Endothelial cell of umbilical vein (primary cell): ENCODE results near the gene TULP4. TPM values are rescaled to one million over a fixed set of nuclear protein-coding genes. Genes with fewer than 3 reads are reported as not detected.

Experiments
- BruUV-seq: library from RNA; stranded (reverse); fragments of 400-500 nt; replicated peaks from 2 replicates; lab custom pipeline; 2021; lab: Mats Ljungman, UMichigan
- CTCF ChIA-PET: fragments of 300-600, 350-600 bp; sonication (Branson Sonifier 250); formaldehyde crosslinking; loops from one replicate; lab custom pipeline; 2021; ENCODE audit warnings: antibody characterized with exemption, inconsistent platforms; lab: Charles Lee
- POLR2A ChIA-PET: fragments of 300-600, 350-600 bp; sonication (Branson Sonifier 250); formaldehyde crosslinking; loops from one replicate; lab custom pipeline; 2021; ENCODE audit warnings: antibody characterized with exemption, inconsistent platforms; lab: Charles Lee
- DNase-seq: peaks from one replicate; pipeline ENCODE4 v3.0.0-alpha.2; 2011; ENCODE audit warnings: low read depth, low spot score
- FAIRE-seq: peaks from 2 replicates; lab custom pipeline; 2011; peaks lifted over from hg19 to GRCh38; lab: Jason Lieb, UNC
- H2AFZ ChIP-seq: 2 replicates; pipeline ENCODE4 v1.6.0; 2012; ENCODE audit warnings: low read depth, low read length, control low read depth, inconsistent platforms
- H3K27ac ChIP-seq: 2 replicates; pipeline ENCODE4 v1.5.1; 2011; ENCODE audit warnings: low read depth, mild to moderate bottlenecking, control low read depth, low read length, moderate library complexity; ENCODE audit not compliant: insufficient read depth
- H3K27me3 ChIP-seq, 2 experiments: 2 replicates each; pipeline versions ENCODE4 v1.6.0 to v1.6.1; 2011; ENCODE audit warnings: low read length in 2 of 2, mixed read lengths in 1 of 2; ENCODE audit not compliant: control insufficient read depth in 2 of 2, insufficient read depth in 2 of 2
- H3K36me3 ChIP-seq, 2 experiments: 2 replicates in 1 of 2; 3 replicates in 1 of 2; pipeline ENCODE4 v1.5.1; 2011; ENCODE audit warnings: low read length in 2 of 2, mild to moderate bottlenecking in 1 of 2, moderate library complexity in 1 of 2; ENCODE audit not compliant: control insufficient read depth in 2 of 2, insufficient read depth in 2 of 2; ENCODE audit errors: extremely low read depth in 1 of 2
- H3K4me1 ChIP-seq: 3 replicates; pipeline ENCODE4 v1.5.1; 2011; ENCODE audit warnings: mild to moderate bottlenecking, low read length; ENCODE audit not compliant: control insufficient read depth, insufficient read depth; ENCODE audit errors: extremely low read depth
- H3K4me2 ChIP-seq: 2 replicates; pipeline ENCODE4 v1.6.1; 2011; ENCODE audit warnings: low read length, control low read depth, mixed read lengths; ENCODE audit not compliant: insufficient read depth
- H3K4me3 ChIP-seq, 3 experiments: fragments of 200-600 bp in 1 of 3; sonication (generic), shearing (Covaris generic) in 1 of 3; replicated peaks in 1 of 3; 2 replicates each; pipeline ENCODE4 v1.5.1; 2011 to 2016; ENCODE audit warnings: control low read depth in 3 of 3, low read length in 3 of 3, mild to moderate bottlenecking in 2 of 3, inconsistent platforms in 1 of 3, low read depth in 1 of 3, moderate library complexity in 1 of 3; ENCODE audit not compliant: insufficient read depth in 1 of 3
- H3K79me2 ChIP-seq: 2 replicates; pipeline ENCODE4 v1.6.0; 2012; ENCODE audit warnings: low read length, inconsistent platforms; ENCODE audit not compliant: control insufficient read depth, insufficient read depth
- H3K9ac ChIP-seq: replicated peaks from 2 replicates; pipeline ENCODE3; 2011; ENCODE audit warnings: low read length, control low read depth; ENCODE audit not compliant: insufficient read depth; ENCODE audit errors: extremely low read depth
- H3K9me1 ChIP-seq: replicated peaks from 3 replicates; pipeline ENCODE4 v1.6.0; 2011; ENCODE audit warnings: mild to moderate bottlenecking, low read length; ENCODE audit not compliant: control insufficient read depth, insufficient read depth; ENCODE audit errors: extremely low read depth
- H3K9me3 ChIP-seq: replicated peaks from 2 replicates; pipeline ENCODE4 v1.5.1; 2012; ENCODE audit warnings: low read length, inconsistent platforms; ENCODE audit not compliant: control insufficient read depth, insufficient read depth
- H4K20me1 ChIP-seq: replicated peaks from 2 replicates; pipeline ENCODE3; 2011; ENCODE audit warnings: mild to moderate bottlenecking, low read length; ENCODE audit not compliant: control insufficient read depth, insufficient read depth; ENCODE audit errors: extremely low read depth
- CTCF ChIP-seq, 2 donors: IDR thresholded peaks; 1 replicate in 1 of 2; 2 replicates in 1 of 2; pipeline ENCODE4 v1.5.1; 2011; ENCODE audit warnings: low read length in 2 of 2, mild to moderate bottlenecking in 2 of 2, moderate library complexity in 2 of 2, control low read depth in 1 of 2, inconsistent platforms in 1 of 2, low read depth in 1 of 2; ENCODE audit not compliant: insufficient read depth in 1 of 2; ENCODE audit errors: extremely low read depth in 1 of 2
- EZH2 ChIP-seq: IDR thresholded peaks from 2 replicates; pipeline ENCODE4 v1.6.1; 2012; ENCODE audit warnings: borderline replicate concordance, low read depth, mild to moderate bottlenecking, moderate library complexity, low read length, inconsistent platforms; ENCODE audit not compliant: severe bottlenecking
- FOS ChIP-seq: IDR thresholded peaks from 2 replicates; pipeline ENCODE4 v1.6.1; 2011; ENCODE audit warnings: mild to moderate bottlenecking, low read length, moderate library complexity, borderline replicate concordance; ENCODE audit not compliant: insufficient read depth
- GATA2 ChIP-seq: IDR thresholded peaks from 2 replicates; pipeline ENCODE4 v1.7.0; 2011; ENCODE audit warnings: low read depth, mild to moderate bottlenecking, moderate library complexity, mixed read lengths, low read length; ENCODE audit not compliant: insufficient read length, insufficient read depth
- JUN ChIP-seq: IDR thresholded peaks from 2 replicates; pipeline ENCODE4 v1.6.1; 2011; ENCODE audit warnings: borderline replicate concordance, low read depth; ENCODE audit not compliant: insufficient read length, insufficient read depth
- MAX ChIP-seq: IDR thresholded peaks from 2 replicates; pipeline ENCODE4 v1.6.1; 2011; ENCODE audit not compliant: insufficient read depth, insufficient read length
- MYC ChIP-seq: IDR thresholded peaks from one replicate; pipeline ENCODE4 v1.6.1; 2011; ENCODE audit warnings: mild to moderate bottlenecking, low read depth, low read length
- POLR2A ChIP-seq: IDR thresholded peaks from 2 replicates; pipeline ENCODE4 v1.6.1; 2012; ENCODE audit warnings: low read depth, mild to moderate bottlenecking, control low read depth, low read length
- POLR2AphosphoS5 ChIP-seq: IDR thresholded peaks from 2 replicates; pipeline ENCODE4 v1.6.1; 2012; ENCODE audit warnings: low read depth, mild to moderate bottlenecking, control low read depth, low read length, moderate library complexity; ENCODE audit not compliant: insufficient read depth
- dilution Hi-C: fragments of 300-500 bp; cut with MboI; formaldehyde crosslinking; loops from one replicate; pipeline ENCODE4 v1.15.0; 2019; ENCODE audit warnings: low sequenced_read_pairs; ENCODE audit not compliant: extremely low pct_ligation_motif_present
- intact Hi-C: fragments of 100-400 bp; cut with micrococcal nuclease; formaldehyde crosslinking; loops from one replicate; pipeline ENCODE4 v1.10.0; 2022
- polyA plus RNA-seq, 4 experiments: library from polyadenylated mRNA; depleted of rRNA in 3 of 4; stranded (reverse) in 3 of 4; unstranded in 1 of 4; fragments of >200 nt; gene quantifications; 2 replicates each; pipeline versions ENCODE4 v1.2.1 to v1.2.3, GENCODE V29; 2011 to 2012; ENCODE audit warnings: missing spikeins in 1 of 4
- total RNA-seq: library from RNA; stranded (reverse); gene quantifications from 2 replicates; pipeline ENCODE4 v1.2.3, GENCODE V29; 2021

TULP4 gene
- total and polyA plus RNA-seq, 2 donors (not counting 3 experiments of a cell fraction or from before 2014, with no cell fraction given), result 10.8 to 55.1 TPM

- Histone ChIP-seq H3K79me2 (no peaks in the 10 kb centered on the region), H3K9me1 (no peaks in the 10 kb centered on the region), H3K27me3 (no peaks in the 10 kb centered on the region), H3K4me1 (no peaks in the 10 kb centered on the region), H3K9me3 (no peaks in the 10 kb centered on the region), H3K36me3 (peaks cover 3 to 17% of the 10 kb centered on the region in 2 experiments), H3K27ac (no peak overlapping the region), H3K4me3 (no peak overlapping the region), H2AFZ (no peak overlapping the region), H4K20me1 (no peaks in the 10 kb centered on the region), H3K4me2 (no peak overlapping the region), H3K9ac (no peak overlapping the region)
- intact Hi-C loops, result no loop called here
- FAIRE-seq (no peak), DNase-seq (no peak)
- no peak for TF ChIP-seq MYC
- no peak for TF ChIP-seq POLR2AphosphoS5
- no peak for TF ChIP-seq POLR2A
- no peak for TF ChIP-seq EZH2
- TF ChIP-seq MAX, result no peak
- no peak for TF ChIP-seq CTCF (IDR thresholded peaks at IDR 0.05; ENCODE audit: extremely low read depth in 1 of 2, insufficient read depth in 1 of 2, low read depth in 1 of 2, low read length in 2 of 2)
- TF ChIP-seq FOS, result no peak
- no peak for TF ChIP-seq GATA2
- no peak for TF ChIP-seq JUN
- ChIA-PET CTCF (interaction anchor here (1.0 to 2.5 kb wide), 5 partner anchors 10 to 289 kb away, joined by 3 to 11 read pairs (median 4); no protein-coding TSS in a partner anchor), POLR2A (no interaction called here)
- dilution Hi-C loops, result no loop called here
- no TSS peak for BruUV-seq
Observed at GRCh38 chr6:158503222-158503621, 191.0 kb downstream of the TULP4 start.
